H9 (cell line): Measurements from ENCODE around the gene TEX13A. TPM values are rescaled to one million over a fixed set of nuclear protein-coding genes. Genes with fewer than 3 reads are reported as not detected.

ENCODE experiments used
- DNase-seq: peaks from one replicate; pipeline ENCODE4 v3.0.0-alpha.2; 2017
- H2AFZ ChIP-seq: one replicate; pipeline ENCODE4 v1.6.1; 2013; ENCODE audit warnings: mild to moderate bottlenecking, low read length, control low read depth, moderate library complexity
- H2AK5ac ChIP-seq: 2 replicates; pipeline ENCODE4 v1.6.1; 2013; ENCODE audit warnings: low read length, control low read depth, mixed read lengths; ENCODE audit not compliant: insufficient read length
- H2BK120ac ChIP-seq: one replicate; pipeline ENCODE4 v1.6.1; 2013; ENCODE audit warnings: low read depth, mild to moderate bottlenecking, low read length, control low read depth, inconsistent platforms; ENCODE audit not compliant: poor library complexity, severe bottlenecking
- H2BK12ac ChIP-seq: 2 replicates; pipeline ENCODE4 v1.6.1; 2013; ENCODE audit warnings: low read length, control low read depth, mixed read lengths, low read depth; ENCODE audit not compliant: insufficient read length
- H2BK15ac ChIP-seq: 2 replicates; pipeline ENCODE4 v1.6.1; 2013; ENCODE audit warnings: low read depth, low read length, control low read depth
- H2BK20ac ChIP-seq: one replicate; pipeline ENCODE4 v1.6.1; 2013; ENCODE audit warnings: low read depth, mild to moderate bottlenecking, low read length, control low read depth, inconsistent platforms; ENCODE audit not compliant: poor library complexity, severe bottlenecking
- H2BK5ac ChIP-seq: 2 replicates; pipeline ENCODE4 v1.6.1; 2013; ENCODE audit warnings: low read length, control low read depth, mixed read lengths; ENCODE audit not compliant: insufficient read length
- H3K14ac ChIP-seq: 2 replicates; pipeline ENCODE4 v1.6.1; 2013; ENCODE audit warnings: low read length, control low read depth; ENCODE audit not compliant: insufficient read depth
- H3K18ac ChIP-seq: 2 replicates; pipeline ENCODE4 v1.6.1; 2013; ENCODE audit warnings: low read depth, mild to moderate bottlenecking, mixed read lengths, low read length, control low read depth; ENCODE audit not compliant: insufficient read length
- H3K23ac ChIP-seq: 2 replicates; pipeline ENCODE4 v1.6.1; 2013; ENCODE audit warnings: low read length, control low read depth, mixed read lengths, low read depth; ENCODE audit not compliant: insufficient read length
- H3K23me2 ChIP-seq: 2 replicates; pipeline ENCODE4 v1.6.1; 2013; ENCODE audit warnings: low read depth, mild to moderate bottlenecking, mixed read lengths, low read length, control low read depth; ENCODE audit not compliant: insufficient read length, poor library complexity, severe bottlenecking
- H3K27ac ChIP-seq: 2 replicates; pipeline ENCODE4 v1.5.1; 2013; ENCODE audit warnings: low read length, control low read depth, mixed read lengths, low read depth; ENCODE audit not compliant: insufficient read length
- H3K27me3 ChIP-seq: 2 replicates; pipeline ENCODE4 v1.6.1; 2013; ENCODE audit warnings: low read length, control low read depth, inconsistent platforms; ENCODE audit not compliant: insufficient read depth
- H3K4ac ChIP-seq: 2 replicates; pipeline ENCODE4 v1.6.1; 2013; ENCODE audit warnings: low read depth, mild to moderate bottlenecking, control low read depth, inconsistent platforms, low read length, moderate library complexity
- H3K4me1 ChIP-seq: 2 replicates; pipeline ENCODE4 v1.6.1; 2013; ENCODE audit warnings: low read length, control low read depth, inconsistent platforms; ENCODE audit not compliant: insufficient read depth
- H3K4me2 ChIP-seq: 2 replicates; pipeline ENCODE4 v1.6.1; 2013; ENCODE audit warnings: low read length, control low read depth, mixed read lengths; ENCODE audit not compliant: insufficient read length, insufficient read depth
- H3K56ac ChIP-seq: 2 replicates; pipeline ENCODE4 v1.6.1; 2013; ENCODE audit warnings: low read depth, mild to moderate bottlenecking, mixed read lengths, low read length, control low read depth; ENCODE audit not compliant: insufficient read length
- H3K79me1 ChIP-seq: 2 replicates; pipeline ENCODE4 v1.6.1; 2013; ENCODE audit warnings: low read depth, mild to moderate bottlenecking, moderate library complexity, low read length, control low read depth, inconsistent platforms; ENCODE audit not compliant: insufficient read depth, poor library complexity, severe bottlenecking
- H3K79me2 ChIP-seq: 2 replicates; pipeline ENCODE4 v1.6.1; 2013; ENCODE audit warnings: low read length, control low read depth, inconsistent platforms; ENCODE audit not compliant: insufficient read depth
- H3K9ac ChIP-seq: 2 replicates; pipeline ENCODE4 v1.6.1; 2013; ENCODE audit warnings: low read length, control low read depth, mixed read lengths; ENCODE audit not compliant: insufficient read length; ENCODE audit errors: extremely low read depth
- H3K9me3 ChIP-seq: one replicate; pipeline ENCODE4 v1.6.1; 2013; ENCODE audit warnings: low read depth, low read length, inconsistent platforms; ENCODE audit not compliant: control insufficient read depth
- H3T11ph ChIP-seq: one replicate; pipeline ENCODE4 v1.6.1; 2013; ENCODE audit warnings: mild to moderate bottlenecking, low read length, control low read depth, inconsistent platforms
- H4K20me1 ChIP-seq: one replicate; pipeline ENCODE4 v1.6.1; 2013; ENCODE audit not compliant: control insufficient read depth, insufficient read length, insufficient read depth
- H4K5ac ChIP-seq: 2 replicates; pipeline ENCODE4 v1.6.1; 2013; ENCODE audit warnings: low read depth, mild to moderate bottlenecking, mixed read lengths, low read length, control low read depth; ENCODE audit not compliant: insufficient read length
- H4K8ac ChIP-seq: replicated peaks from 2 replicates; pipeline ENCODE4 v1.6.1; 2013; ENCODE audit warnings: low read length, control low read depth, mixed read lengths, low read depth; ENCODE audit not compliant: insufficient read length
- H4K91ac ChIP-seq: 2 replicates; pipeline ENCODE4 v1.6.1; 2013; ENCODE audit warnings: low read depth, mild to moderate bottlenecking, moderate library complexity, mixed read lengths, low read length, control low read depth; ENCODE audit not compliant: insufficient read length
- H3K27ac Mint-ChIP-seq, 3 experiments: 2 replicates in 2 of 3; 3 replicates in 1 of 3; pipeline ENCODE4 v1.8.0; 2020 to 2021; ENCODE audit warnings: mixed read lengths in 3 of 3, mild to moderate bottlenecking in 1 of 3, moderate library complexity in 1 of 3
- H3K27me3 Mint-ChIP-seq: 2 replicates; pipeline ENCODE4 v1.8.0; 2021; ENCODE audit warnings: low read depth, mild to moderate bottlenecking, moderate library complexity, mixed read lengths
- H3K36me3 Mint-ChIP-seq, 3 experiments: 2 replicates in 2 of 3; 3 replicates in 1 of 3; pipeline ENCODE4 v1.8.0; 2020 to 2021; ENCODE audit warnings: low read depth in 3 of 3, mixed read lengths in 3 of 3; ENCODE audit not compliant: insufficient read depth in 1 of 3
- H3K4me1 Mint-ChIP-seq, 2 experiments: 2 replicates each; pipeline ENCODE4 v1.8.0; 2020; ENCODE audit warnings: mixed read lengths in 2 of 2
- H3K4me3 Mint-ChIP-seq, 2 experiments: 2 replicates in 1 of 2; 3 replicates in 1 of 2; pipeline ENCODE4 v1.8.0; 2020 to 2021; ENCODE audit warnings: mild to moderate bottlenecking in 2 of 2, mixed read lengths in 2 of 2, moderate library complexity in 1 of 2
- H3K9me3 Mint-ChIP-seq, 2 experiments: 2 replicates in 1 of 2; 3 replicates in 1 of 2; pipeline ENCODE4 v1.8.0; 2020; ENCODE audit warnings: mild to moderate bottlenecking in 2 of 2, mixed read lengths in 2 of 2, moderate library complexity in 1 of 2
- CTCF ChIP-seq: fragments of 200-600 bp; sonication (generic); conservative IDR thresholded peaks from 3 replicates; pipeline ENCODE4 v1.8.0; 2021; ENCODE audit warnings: antibody characterized with exemption, mild to moderate bottlenecking
- WGBS: extraction: QIAGEN DNeasy Blood & Tissue Kit; methylation state at CpG from one replicate; pipeline ENCODE4 v1.1.7; 2013; ENCODE audit warnings: missing lambda C conversion rate, low lambda C conversion rate, mixed read lengths; ENCODE audit not compliant: insufficient read length; ENCODE audit errors: extremely low coverage; 5-methylcytosine and 5-hydroxymethylcytosine counted together
- total RNA-seq: library from RNA; stranded (reverse); gene quantifications from 2 replicates; pipeline ENCODE4 v1.2.1, GENCODE V29; 2021

The TEX13A gene
- total RNA-seq, 1 experiment from 2014 or later: not detected

GRCh38 chrX:105263171-105263570 lies 42.7 kb upstream of the TEX13A start:
- no peak overlapping the region for H3K18ac ChIP-seq
- H3K27ac Mint-ChIP-seq: no peak overlapping the region

More at GRCh38 chrX:105263171-105263570, 42.7 kb upstream of the TEX13A start:
- Histone ChIP-seq H2BK15ac (no peak overlapping the region), H4K20me1 (no peaks in the 10 kb centered on the region), H3K4me1 (no peaks in the 10 kb centered on the region), H4K8ac (no peak overlapping the region), H3K27me3 (no peaks in the 10 kb centered on the region), H3K27ac (no peak overlapping the region), H3K23ac (no peak overlapping the region), H3K79me1 (no peaks in the 10 kb centered on the region), H3K23me2 (no peaks in the 10 kb centered on the region), H3K9me3 (peaks cover 7% of the 10 kb centered on the region), H2BK120ac (no peak overlapping the region), H3K56ac (no peak overlapping the region), H3K4me2 (no peak overlapping the region), H2AFZ (no peak overlapping the region), H3K4ac (no peak overlapping the region), H4K5ac (no peak overlapping the region), H3T11ph (no peak overlapping the region), H3K79me2 (no peaks in the 10 kb centered on the region), H2BK5ac (no peak overlapping the region), H2AK5ac (no peak overlapping the region), H3K14ac (no peak overlapping the region), H2BK20ac (no peak overlapping the region), H3K9ac (no peak overlapping the region), H2BK12ac (no peak overlapping the region), H4K91ac (no peak overlapping the region)
- DNase-seq: no peak
- no peaks in the 10 kb centered on the region; a peak in 1 of 4 replicates for H3K4me1 Mint-ChIP-seq
- WGBS: no CpG with 5 or more reads among the region's 2 CpGs
- H3K9me3 Mint-ChIP-seq: peaks cover 1 to 42% of the 10 kb centered on the region in 2 experiments; a peak in 3 of 5 replicates
- TF ChIP-seq CTCF: no peak
- peaks cover 0 to 2% (median 0%) of the 10 kb centered on the region in 3 experiments; a peak in 4 of 7 replicates for H3K36me3 Mint-ChIP-seq
- no peak overlapping the region for H3K4me3 Mint-ChIP-seq
- H3K27me3 Mint-ChIP-seq: no peaks in the 10 kb centered on the region
